Omental fat pad (tissue), 4 donors: ENCODE data around the gene ITPR1. TPM values are rescaled to one million over a fixed set of nuclear protein-coding genes. Genes with fewer than 3 reads are reported as not detected.

Experiments
- ATAC-seq: fragments of 150-250 bp; one replicate; pipeline ENCODE4 v1.9.1; 2016; ENCODE audit warnings: mild to moderate bottlenecking, moderate library complexity; ENCODE audit not compliant: low FRiP score
- DNase-seq: peaks from one replicate; pipeline ENCODE4 v3.0.0-alpha.2; 2019; ENCODE audit warnings: low spot score
- CTCF ChIP-seq, 3 donors: fragments of 450-650 bp; IDR thresholded peaks; one replicate each; pipeline ENCODE4 v1.5.1; 2016 to 2017; ENCODE audit warnings: antibody characterized with exemption in 3 of 3, mild to moderate bottlenecking in 3 of 3, moderate library complexity in 2 of 3
- total RNA-seq, 4 donors: library from RNA; depleted of rRNA; stranded (reverse); fragments of >200 nt; gene quantifications; one replicate each; pipeline ENCODE4 v1.1.0, GENCODE V29; 2016

ITPR1 gene
- total RNA-seq, 4 donors from 2014 or later, result 38.3 to 58.5 (median 41.3) TPM

GRCh38 chr3:4774531-4774930, 281.4 kb downstream of the ITPR1 start:
- ATAC-seq, result no peak
- no peak for DNase-seq
- TF ChIP-seq CTCF (IDR thresholded peaks at IDR 0.05), result no peak

GRCh38 chr3:4776399-4776979, 283.3 kb downstream of the ITPR1 start:
- no peak for DNase-seq
- ATAC-seq, result no peak
- TF ChIP-seq CTCF (IDR thresholded peaks at IDR 0.05), result no peak

DNA sequence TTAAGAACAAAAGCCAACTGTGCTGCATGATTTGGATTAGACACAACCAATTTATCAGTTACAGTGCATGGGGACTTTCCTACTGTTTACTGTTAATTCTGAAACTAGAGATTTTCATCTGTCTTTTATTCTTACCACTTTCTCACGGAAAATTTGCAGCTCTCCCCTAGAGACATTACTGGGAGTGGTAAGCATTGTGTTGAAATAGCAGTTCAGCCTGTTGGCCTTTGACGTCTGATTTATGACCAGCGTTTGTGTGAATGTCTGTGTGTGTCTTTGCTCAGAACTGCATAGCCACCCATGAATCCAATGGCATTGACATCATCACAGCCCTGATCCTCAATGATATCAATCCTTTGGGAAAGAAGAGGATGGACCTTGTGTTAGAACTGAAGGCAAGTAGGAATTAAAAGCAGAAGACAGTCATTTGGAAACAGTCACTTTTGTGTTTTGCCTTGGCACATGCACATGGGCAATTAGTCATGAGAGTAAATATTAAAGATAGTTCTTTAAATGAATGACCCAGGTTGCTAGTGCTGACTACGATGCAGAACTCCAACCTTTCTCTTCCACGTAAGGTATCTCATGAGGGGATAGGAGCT, 283.9 kb downstream of the ITPR1 start:
- TF ChIP-seq CTCF (IDR thresholded peaks at IDR 0.05), result no peak
- ATAC-seq, result peak; percentile 64
- no peak for DNase-seq

DNA sequence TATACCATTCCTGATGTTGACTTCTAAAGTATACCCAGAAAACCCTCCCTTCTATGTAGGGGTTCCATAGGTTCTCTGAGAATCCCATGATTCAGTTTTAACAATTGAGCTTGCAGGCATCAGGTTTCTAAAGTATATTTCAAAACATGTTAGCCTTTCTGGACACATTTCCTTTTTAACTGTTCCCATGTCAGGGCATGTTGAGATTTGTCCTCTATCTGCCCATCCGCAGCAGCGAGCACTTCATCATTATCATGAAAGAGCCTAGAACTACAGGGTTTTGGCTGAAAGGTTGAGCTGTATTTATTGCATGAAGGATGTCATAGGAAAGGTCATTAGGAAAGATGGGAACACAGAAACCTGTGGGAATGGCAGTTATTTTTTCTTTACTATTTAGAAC, 285.0 kb downstream of the ITPR1 start:
- no peak for ATAC-seq
- no peak for TF ChIP-seq CTCF (IDR thresholded peaks at IDR 0.05)
- no peak for DNase-seq

- DNase-seq, result no peak
- no peak for TF ChIP-seq CTCF (IDR thresholded peaks at IDR 0.05)
- no peak for ATAC-seq
Measured at GRCh38 chr3:4778740-4779139, 285.6 kb downstream of the ITPR1 start.

GRCh38 chr3:4780545-4780957, 287.4 kb downstream of the ITPR1 start:
- no peak for TF ChIP-seq CTCF (IDR thresholded peaks at IDR 0.05)
- ATAC-seq (no peak), DNase-seq (no peak)

- ATAC-seq, result no peak
- no peak for DNase-seq
- TF ChIP-seq CTCF (IDR thresholded peaks at IDR 0.05), result no peak
Measured at GRCh38 chr3:4782095-4782494, 288.9 kb downstream of the ITPR1 start.
